Neutrophil (primary cell): ENCODE measurements around the gene MYO1E.

ENCODE experiments used
- H3K27ac ChIP-seq: fragments of 200-600 bp; sonication (generic); 2 replicates; pipeline ENCODE4 v1.5.1; 2016; ENCODE audit warnings: mild to moderate bottlenecking, moderate library complexity
- H3K27me3 ChIP-seq: fragments of 200-600 bp; sonication (generic); 2 replicates; pipeline ENCODE4 v1.6.0; 2016; ENCODE audit warnings: mild to moderate bottlenecking
- H3K36me3 ChIP-seq: fragments of 200-600 bp; sonication (generic); 2 replicates; pipeline ENCODE4 v1.5.1; 2017
- H3K4me1 ChIP-seq, 2 experiments: fragments of 200-600 bp in 1 of 2; sonication (generic) in 1 of 2; 1 replicate in 1 of 2; 2 replicates in 1 of 2; pipeline versions ENCODE4 v1.5.1 to v1.6.1; 2013 to 2016; ENCODE audit warnings: low read depth in 1 of 2, low read length in 1 of 2, mild to moderate bottlenecking in 1 of 2, moderate library complexity in 1 of 2; ENCODE audit not compliant: control insufficient read depth in 1 of 2, insufficient read depth in 1 of 2
- H3K4me3 ChIP-seq, 2 experiments: fragments of 200-600 bp in 1 of 2; sonication (generic) in 1 of 2; 1 replicate in 1 of 2; 2 replicates in 1 of 2; pipeline ENCODE4 v1.5.1; 2013 to 2016; ENCODE audit warnings: low read depth in 1 of 2, low read length in 1 of 2, mild to moderate bottlenecking in 1 of 2, moderate library complexity in 1 of 2
- H3K9me3 ChIP-seq: fragments of 200-600 bp; sonication (generic); 2 replicates; pipeline ENCODE4 v1.5.1; 2016
- CTCF ChIP-seq: fragments of 200-600 bp; sonication (generic); IDR thresholded peaks from 2 replicates; pipeline ENCODE4 v1.5.1; 2016; ENCODE audit warnings: antibody characterized with exemption

MYO1E gene

GRCh38 chr15:59251001-59251845 lies 121.4 kb downstream of the MYO1E start:
- Histone ChIP-seq H3K9me3 (no peaks in the 10 kb centered on the region), H3K27me3 (no peaks in the 10 kb centered on the region), H3K27ac (no peak overlapping the region), H3K36me3 (no peaks in the 10 kb centered on the region), H3K4me1 (no peaks in the 10 kb centered on the region), H3K4me3 (no peak overlapping the region)
- TF ChIP-seq CTCF, result no peak

- no peaks in the 10 kb centered on the region for H3K4me1 ChIP-seq
These were observed 122.4 kb downstream of the MYO1E start for GRCh38 chr15:59250249-59250648.

GRCh38 chr15:59249816-59250215 lies 122.9 kb downstream of the MYO1E start:
- Histone ChIP-seq H3K4me3 (no peak overlapping the region), H3K9me3 (no peaks in the 10 kb centered on the region), H3K4me1 (no peaks in the 10 kb centered on the region), H3K27ac (no peak overlapping the region), H3K27me3 (no peaks in the 10 kb centered on the region), H3K36me3 (no peaks in the 10 kb centered on the region)
- TF ChIP-seq CTCF, result no peak

More at GRCh38 chr15:59250249-59250648, 122.4 kb downstream of the MYO1E start:
- H3K27me3 ChIP-seq, result no peaks in the 10 kb centered on the region
- H3K27ac ChIP-seq, result no peak overlapping the region
- H3K4me3 ChIP-seq, result no peak overlapping the region
- H3K36me3 ChIP-seq, result no peaks in the 10 kb centered on the region
- no peak for TF ChIP-seq CTCF
- no peaks in the 10 kb centered on the region for H3K9me3 ChIP-seq

GRCh38 chr15:59247364-59247763 lies 125.3 kb downstream of the MYO1E start:
- Histone ChIP-seq H3K9me3 (no peaks in the 10 kb centered on the region), H3K4me1 (no peaks in the 10 kb centered on the region), H3K27me3 (no peaks in the 10 kb centered on the region), H3K27ac (no peak overlapping the region), H3K36me3 (no peaks in the 10 kb centered on the region), H3K4me3 (no peak overlapping the region)
- no peak for TF ChIP-seq CTCF

- no peak for TF ChIP-seq CTCF
- no peak overlapping the region for H3K4me3 ChIP-seq
- no peaks in the 10 kb centered on the region for H3K27me3 ChIP-seq
- H3K4me1 ChIP-seq, result no peaks in the 10 kb centered on the region
- H3K27ac ChIP-seq, result no peak overlapping the region
- H3K36me3 ChIP-seq, result no peaks in the 10 kb centered on the region
- H3K9me3 ChIP-seq, result no peaks in the 10 kb centered on the region
These were observed 127.1 kb downstream of the MYO1E start for GRCh38 chr15:59245559-59245958.
